HG03159 (cell line): ENCODE measurements around the gene SCAMP4.

ENCODE experiments used
- ATAC-seq: cut with Tn5 transposase; IDR thresholded peaks from one replicate; pipeline ENCODE4 v1.9.1; 2021; ENCODE audit warnings: mild to moderate bottlenecking, moderate library complexity; ENCODE audit not compliant: unreplicated experiment

Gene SCAMP4

DNA sequence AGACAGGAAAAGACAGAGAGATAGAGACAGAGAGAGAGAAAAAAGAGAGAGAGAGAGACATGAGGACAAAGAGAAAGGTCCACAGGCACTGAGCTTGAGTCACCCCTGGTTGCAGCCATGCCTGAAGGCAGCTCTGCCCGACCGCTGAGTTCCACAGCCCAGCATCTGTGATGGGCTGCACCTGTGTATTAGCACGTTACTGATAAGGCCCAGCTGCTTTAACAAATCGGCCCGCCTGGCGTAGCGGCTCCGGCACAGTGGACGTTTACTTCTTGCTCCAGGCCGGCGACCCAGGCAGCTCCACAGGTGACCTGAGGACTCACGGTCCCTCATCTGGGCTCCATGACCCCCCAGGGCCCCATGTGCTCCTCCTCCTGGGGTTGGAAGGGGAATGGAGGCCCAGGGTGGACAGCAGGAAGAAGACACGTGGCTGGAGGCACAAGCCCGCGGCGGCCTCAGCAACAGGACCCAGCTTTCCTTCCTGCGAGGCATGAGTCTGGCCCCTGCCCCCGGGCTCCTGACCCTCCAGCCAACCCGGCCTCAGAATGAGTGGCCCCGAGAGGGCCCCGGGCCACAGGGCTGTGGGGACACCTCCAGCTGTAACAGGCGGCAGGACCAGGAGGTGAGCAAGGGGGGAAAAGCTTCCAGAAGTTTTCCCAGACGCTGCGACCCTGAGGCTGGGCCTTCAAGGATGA is 31.9 kb downstream of the SCAMP4 start:
- ATAC-seq: no peak

DNA sequence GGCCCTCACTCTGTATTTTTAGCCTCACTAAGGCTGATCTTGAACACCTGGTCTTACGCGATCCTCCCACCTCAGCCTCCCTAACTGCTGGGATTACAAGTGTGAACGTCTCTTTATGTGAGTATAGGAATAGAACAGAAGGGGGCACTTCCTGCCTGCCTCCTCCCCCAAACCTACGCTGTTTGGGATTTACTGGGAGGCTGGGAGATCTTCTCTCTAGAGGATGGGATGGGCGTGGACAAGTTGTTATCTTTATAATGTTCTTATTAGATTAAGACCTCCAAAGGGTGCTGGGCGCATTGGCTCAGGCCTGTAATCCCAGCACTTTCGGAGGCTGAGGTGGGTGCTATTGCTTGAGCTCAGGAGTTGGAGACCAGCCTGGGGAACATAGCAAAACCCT is 32.9 kb downstream of the SCAMP4 start:
- no peak for ATAC-seq

DNA sequence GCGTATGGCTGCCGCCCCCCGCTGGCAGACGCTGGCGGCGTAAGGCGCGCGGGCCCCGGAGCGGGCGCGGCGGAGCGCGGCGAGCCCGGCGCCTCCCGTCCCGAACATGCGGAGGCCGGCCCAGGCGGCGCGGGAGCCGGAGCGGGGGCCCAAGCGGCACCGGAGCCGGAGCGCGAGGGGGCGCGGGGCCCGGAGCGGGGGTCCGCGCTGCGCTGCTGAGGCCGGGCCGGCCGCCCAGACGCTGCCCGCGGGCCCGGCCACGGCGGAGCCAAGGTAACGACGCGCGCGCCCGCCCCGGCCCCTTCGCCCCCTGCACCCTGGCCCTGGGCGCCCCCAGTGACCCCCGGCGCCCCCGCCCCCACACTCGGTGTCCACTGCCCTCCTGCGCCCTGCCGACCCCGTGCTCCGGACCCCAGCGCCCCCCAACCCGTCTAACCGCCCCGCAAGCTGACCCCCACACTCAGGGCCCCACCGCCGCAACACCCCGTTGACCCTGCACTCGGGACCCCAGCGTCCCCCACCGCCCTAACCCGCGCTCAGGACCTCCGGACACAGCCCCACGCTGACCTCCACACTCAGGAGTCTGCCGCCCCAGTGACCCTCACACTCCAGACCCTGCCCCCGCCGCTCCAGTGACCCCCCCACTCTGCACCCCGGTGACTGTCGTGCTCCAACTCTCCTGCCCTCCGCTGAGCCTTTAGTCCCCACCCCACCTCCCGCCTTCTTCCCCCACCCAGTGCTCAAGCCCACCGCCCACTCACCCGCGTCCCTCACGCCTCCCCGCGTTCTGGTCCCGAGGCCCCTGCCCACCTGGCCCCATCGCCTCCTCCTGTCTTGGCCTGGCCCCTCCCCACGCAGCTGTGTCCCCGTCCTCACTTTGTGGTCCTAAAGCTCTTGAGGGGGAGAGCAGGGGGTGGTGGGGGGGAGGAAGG is 36.2 kb downstream of the SCAMP4 start, which contains the start of gene CSNK1G2:
Gene CSNK1G2, plus strand, starts transcription at position 27 of the 932 bp plus-strand sequence. CDS start 28,601 bp downstream, outside the sequence.
- peak; percentile 46 for ATAC-seq

DNA sequence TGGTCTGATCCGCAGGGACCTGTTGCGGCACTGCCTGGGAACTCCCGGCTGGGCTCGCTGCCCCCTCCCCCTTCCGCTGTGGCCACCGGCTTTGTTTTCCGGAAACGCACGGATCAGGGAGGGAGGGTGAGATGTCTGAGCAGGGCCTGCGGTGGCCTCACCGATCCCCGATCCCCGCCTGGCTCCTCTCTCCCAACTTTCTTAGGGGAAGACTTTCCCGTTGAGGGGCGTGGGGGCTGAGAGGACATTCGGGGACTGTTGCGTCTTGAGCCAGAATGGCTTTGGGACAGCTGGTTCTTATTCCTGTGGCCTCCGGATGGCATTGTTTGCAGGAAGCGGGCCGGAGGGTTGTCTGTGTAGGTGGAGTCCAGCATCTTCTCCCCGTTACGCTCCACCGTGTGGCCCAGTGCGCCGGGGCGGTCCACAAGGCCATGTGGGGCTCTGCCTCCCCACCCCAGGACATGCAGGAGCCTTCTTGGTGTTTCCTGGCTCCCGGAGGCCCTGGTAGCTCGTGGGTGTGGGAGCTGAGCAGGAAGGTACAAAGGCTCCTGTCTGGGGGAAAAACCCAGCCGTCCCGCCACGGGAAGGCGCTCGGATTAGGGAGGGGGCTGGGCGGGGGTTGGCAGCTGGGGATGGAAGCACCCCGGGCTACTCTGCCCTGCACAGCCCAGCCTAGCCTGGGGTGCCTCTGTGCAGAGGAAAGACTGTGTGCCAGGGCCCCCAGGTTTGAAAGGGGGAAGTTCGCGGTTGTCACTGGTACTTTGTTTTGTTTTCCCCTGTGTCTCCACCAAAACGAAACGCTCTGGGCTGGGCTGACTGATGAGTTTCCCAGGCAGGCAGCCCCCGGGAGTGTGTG is 37.1 kb downstream of the SCAMP4 start:
- no peak for ATAC-seq

GRCh38 chr19:1942934-1943555 is 37.8 kb downstream of the SCAMP4 start:
- ATAC-seq: no peak

- ATAC-seq: no peak
These were observed 38.5 kb downstream of the SCAMP4 start for GRCh38 chr19:1943661-1944087.

DNA sequence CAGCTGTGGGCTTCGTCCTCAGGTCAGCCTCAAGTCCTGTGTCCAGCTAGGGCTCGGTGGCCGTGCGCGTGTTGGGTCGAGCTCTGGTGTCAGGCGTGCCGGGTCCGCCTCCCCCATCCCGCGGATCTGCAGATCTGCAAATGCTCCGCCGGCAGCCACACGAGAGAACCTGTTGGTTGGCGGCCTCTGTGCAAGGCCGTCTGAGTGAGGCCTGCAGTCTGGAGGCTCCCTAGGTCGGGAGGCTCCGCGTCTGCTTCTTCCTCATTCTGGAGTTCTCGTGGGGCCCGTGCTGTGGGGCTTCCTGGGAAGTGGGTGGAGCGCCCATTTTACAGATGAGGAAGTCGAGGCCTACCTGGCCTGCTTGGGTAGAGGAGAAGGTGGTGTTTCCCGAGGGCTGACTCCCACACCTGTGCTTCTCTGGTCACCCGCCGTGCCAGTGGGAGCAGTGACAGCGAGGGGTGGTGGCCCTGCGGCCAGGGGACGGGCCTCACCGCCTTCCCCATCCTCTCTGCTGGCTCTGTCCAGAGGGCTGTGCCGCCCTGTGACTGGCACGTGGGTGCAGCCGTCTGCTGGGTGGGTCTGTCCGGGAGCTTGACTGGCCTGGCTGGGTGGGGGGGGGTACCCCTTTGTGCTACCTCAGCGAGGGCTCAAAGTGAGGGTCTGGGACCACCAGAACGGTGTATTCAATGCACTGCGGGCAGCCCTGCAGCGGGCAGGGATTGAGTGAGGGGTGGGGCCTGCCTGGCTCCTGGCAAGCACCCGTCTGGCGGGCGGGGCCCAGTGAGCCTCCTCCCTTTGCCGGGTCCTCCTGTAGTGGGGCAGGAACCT is 39.1 kb downstream of the SCAMP4 start:
- ATAC-seq: no peak

DNA sequence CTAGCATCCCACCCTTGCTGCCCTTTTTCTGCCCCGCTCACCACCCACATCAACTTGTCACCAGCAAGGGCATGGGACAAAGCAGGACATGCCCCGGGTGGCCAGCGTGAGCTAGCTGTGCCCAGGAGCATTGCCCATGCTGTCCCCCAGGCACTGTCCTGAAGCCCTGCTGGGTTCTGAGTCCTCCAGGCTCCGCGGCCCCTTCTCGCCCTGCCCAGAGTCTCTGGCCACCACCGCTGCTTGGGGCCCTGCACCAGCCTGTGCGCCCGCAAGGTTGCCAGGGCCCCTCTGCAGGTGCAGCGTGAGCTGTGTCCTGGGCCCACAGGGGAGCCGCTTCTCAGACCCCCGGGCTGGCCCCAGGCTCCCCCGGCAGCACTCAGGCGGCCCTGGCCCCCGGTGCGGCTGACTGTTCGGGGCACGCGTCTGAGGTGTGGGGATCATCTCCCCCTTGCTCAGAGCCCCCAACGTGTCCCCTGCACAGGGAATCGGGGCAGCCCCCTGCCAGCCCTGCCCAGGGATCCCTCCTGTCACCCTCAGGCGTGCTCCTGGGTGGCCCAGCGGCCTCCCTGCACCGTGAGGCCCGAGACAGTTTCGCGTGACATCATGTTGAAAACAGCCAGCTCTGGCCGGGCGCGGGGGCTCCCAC is 39.8 kb downstream of the SCAMP4 start:
- no peak for ATAC-seq

DNA sequence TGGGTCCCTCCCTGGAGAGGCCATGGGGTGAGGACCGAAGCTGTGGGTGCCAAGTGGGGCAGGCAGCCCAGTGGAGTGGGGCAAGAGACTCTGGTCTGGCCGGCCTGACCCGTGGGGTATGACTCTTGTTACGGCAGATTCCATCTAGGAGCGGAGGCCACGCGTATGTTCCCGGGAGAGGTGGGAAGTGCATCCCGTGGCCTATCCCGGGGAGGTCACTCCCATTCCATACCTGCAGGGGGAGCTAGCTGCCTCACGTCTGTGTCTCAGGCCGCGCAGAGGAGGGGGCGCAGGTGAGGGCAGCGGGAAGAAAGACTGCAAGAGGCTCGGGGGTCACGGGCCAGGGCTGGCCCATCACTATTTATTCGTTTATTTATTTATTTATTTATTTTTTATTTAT is 40.7 kb downstream of the SCAMP4 start:
- ATAC-seq: no peak

DNA sequence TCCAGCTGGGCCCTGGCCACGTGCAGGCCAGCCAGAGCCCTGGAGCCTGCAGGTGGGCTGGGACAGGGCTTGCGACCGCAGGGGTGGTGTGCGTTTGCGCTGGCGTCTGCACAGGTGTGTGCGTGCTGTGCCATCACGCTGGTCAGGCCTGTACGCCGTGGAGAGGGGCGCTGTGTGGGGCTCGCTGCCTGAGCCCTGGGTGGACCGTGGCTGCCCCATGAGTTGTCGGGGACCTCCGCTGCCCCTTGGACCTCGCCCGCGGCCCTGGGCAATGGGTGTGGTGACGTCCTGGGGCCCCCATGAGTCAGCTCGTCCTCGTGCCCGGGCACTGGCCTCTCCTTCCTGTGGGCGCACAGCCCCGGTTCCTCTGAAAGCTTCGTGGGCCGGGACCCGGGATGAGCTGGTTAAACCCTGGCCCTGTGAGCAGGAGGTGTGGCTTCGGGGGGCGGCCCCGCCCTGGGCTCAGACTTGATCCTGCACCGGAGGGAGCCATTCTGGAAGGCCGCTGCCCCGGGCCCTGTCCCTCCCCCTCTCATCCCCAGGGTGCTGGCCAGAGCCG is 42.5 kb downstream of the SCAMP4 start:
- ATAC-seq: no peak

- no peak for ATAC-seq
These were observed 44.3 kb downstream of the SCAMP4 start for GRCh38 chr19:1949304-1950101.

DNA sequence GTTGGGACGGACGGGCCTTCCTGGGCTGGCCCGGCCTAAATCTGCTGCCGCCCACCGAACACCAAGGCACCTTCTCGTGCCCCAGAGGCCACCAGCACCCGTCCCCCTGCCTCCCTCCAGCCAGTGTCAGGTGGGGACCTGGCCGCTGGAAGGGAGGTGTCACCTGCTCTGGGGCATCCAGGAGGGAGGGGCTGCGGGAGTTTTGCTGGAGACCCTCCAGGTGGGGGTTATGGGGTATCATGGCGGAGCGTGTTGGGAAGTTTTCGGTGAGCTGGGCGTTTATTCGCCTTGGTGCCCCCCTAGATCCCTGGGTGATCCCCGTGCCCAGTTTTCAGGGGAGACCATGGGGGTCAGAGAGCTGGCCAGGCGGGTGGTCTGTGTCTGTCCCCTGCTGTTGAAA is 45.4 kb downstream of the SCAMP4 start:
- no peak for ATAC-seq

DNA sequence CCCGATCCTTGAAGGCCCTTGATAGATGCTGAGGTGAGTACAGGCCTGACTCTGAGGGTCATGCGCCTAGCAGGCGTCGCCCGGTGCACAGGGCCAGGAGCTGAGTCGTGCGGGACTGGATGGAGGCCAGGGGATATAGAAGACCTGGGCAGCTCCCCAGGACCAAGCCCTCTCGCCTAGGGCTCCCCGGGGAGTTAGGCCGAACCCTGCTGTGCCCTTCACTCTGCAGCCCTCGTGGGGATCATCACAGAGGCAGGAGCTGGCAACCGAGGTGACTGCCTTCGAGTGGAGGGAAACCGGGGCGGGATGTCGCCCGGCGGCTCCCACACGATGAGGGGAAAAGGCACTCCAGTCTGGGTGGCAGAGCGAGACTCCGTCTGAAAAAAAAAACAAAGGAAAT is 47.4 kb downstream of the SCAMP4 start:
- ATAC-seq: no peak

- ATAC-seq: no peak
These were observed 47.8 kb downstream of the SCAMP4 start for GRCh38 chr19:1953037-1953436.

DNA sequence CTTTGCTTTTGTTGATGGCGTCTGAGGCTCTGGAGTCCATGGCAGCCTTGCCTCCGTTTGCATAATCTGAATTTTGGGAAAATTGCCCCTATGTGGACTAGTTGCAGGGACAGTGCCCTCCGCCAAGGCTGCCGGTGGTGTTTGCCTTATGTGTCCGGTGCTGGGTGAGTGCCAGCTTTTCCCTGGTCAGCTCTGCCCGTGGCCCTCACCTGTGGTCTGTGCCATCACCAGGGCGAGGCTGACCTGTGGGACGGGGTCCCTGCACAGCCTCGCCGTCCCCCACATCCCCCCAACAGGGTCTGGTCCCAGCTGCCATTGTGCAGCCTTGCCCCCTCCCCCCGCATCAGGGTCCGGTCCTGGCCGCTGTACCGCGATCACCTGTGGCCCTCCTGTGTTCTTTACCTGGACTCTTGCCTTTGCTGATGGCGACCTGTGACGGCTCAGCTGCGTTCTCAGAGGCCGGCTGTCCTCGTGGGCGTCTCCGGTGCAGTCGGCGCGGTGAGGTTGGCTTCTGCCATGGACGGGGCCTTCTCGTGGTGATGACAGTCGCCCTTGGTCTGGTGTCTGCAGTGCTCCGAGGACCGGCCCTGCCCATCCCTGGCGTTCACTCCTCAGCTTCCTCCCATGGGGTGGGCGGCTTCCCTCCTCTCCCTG is 48.4 kb downstream of the SCAMP4 start:
- no peak for ATAC-seq

DNA sequence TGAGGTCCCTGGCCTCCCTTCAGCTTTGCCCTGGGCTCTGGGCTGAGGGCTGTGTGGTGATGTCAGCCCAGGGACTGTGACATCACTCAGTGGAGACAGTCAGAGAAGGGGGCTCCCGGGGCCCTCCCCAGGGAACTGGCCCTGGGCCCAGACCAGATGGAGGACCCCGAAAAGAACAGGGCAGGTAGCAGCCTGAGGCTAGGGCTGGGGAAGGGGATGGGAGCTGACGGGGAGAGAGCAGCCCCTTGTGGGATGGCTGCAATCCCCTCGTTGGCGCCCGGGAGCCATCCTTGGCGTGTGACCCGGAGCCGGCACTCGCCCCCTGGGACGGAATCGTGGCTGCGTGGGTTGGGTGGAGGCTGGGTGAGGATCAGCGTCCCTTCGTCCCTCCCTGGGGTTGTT is 49.3 kb downstream of the SCAMP4 start:
- no peak for ATAC-seq
